HEK293 (cell line): Measurements from ENCODE around the gene PPP2R2D.

Source experiments
- PRDM1 ChIP-seq: fragments of 450-650 bp; formaldehyde crosslinking; IDR thresholded peaks from 2 replicates; pipeline ENCODE4; 2016; ENCODE audit warnings: missing biosample characterization, missing genetic modification characterization
- ZBTB26 ChIP-seq: fragments of 450-650 bp; formaldehyde crosslinking; optimal IDR thresholded peaks from 2 replicates; pipeline ENCODE3; 2016; ENCODE audit warnings: missing biosample characterization, mild to moderate bottlenecking, missing genetic modification characterization
- ZNF423 ChIP-seq: fragments of 450-650 bp; formaldehyde crosslinking; IDR thresholded peaks from 2 replicates; pipeline ENCODE4 v1.5.1; 2016; ENCODE audit warnings: missing biosample characterization, missing genetic modification characterization

GRCh38 chr10:131869344-131869743 is 31.5 kb upstream of the PPP2R2D start:
- TF ChIP-seq ZNF423 (tag by site-specific recombination) (no peak), PRDM1 (tag by site-specific recombination) (no peak), ZBTB26 (tag by site-specific recombination) (no peak)
